ENCODE measurements around the gene PPP2R3B.
"Not testable (repeated sequence)": the region's sequence is repeated elsewhere in the genome, so short reads cannot be mapped to it uniquely, and the experiment has no call there.

PPP2R3B gene

GRCh38 chrX:310621-311155, 76.0 kb downstream of the PPP2R3B start:
- no peak overlapping the region for H2BK12ac ChIP-seq (ENCODE audit: low read length in 2 of 2)

DNA sequence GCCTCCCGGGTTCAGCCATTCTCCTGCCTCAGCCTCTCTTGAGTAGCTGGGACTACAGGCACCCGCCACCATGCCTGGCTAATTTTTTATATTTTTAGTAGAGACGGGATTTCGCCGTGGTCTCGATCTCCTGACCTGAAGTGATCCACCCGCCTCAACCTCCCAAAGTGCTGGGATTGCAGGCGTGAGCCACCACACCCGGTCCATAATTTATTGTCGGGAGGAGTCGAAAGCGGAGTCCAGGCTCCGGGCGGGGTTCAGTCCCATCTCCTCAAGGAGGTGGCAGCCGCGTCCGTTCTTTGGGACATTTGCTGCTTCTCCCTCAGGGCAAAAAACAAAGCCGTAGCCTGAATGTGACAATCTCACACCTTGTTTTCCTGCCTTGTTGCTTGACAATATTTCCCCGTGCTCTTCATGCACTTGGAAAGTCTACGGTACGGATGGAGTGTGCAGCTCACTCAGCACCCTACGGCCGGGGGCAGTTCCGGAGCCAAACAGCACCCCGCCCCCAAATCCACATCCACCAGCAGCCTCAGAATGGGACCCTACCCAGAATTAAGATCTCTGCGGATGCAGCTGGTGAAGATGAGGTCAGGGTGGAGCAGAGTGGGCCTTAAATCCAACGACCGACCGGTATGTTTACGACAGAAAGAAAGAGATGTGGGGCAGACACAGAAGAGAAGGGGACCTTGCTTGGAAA, 77.7 kb downstream of the PPP2R3B start:
- Histone ChIP-seq H3K4me1 (ENCODE audit: control insufficient read depth, insufficient read depth, low read depth, low read length) (no peaks in the 10 kb centered on the region), H3K4me3 (ENCODE audit: insufficient read depth in 1 of 2, low read depth in 1 of 2, low read length in 2 of 2) (no peak overlapping the region), H2AFZ (ENCODE audit: low read depth, low read length) (no peak overlapping the region), H3K27ac (ENCODE audit: low read length, poor library complexity, severe bottlenecking) (no peak overlapping the region), H3K9me3 (ENCODE audit: control insufficient read depth, low read length) (no peaks in the 10 kb centered on the region), H3K4me2 (ENCODE audit: low read length, poor library complexity, severe bottlenecking) (no peak overlapping the region), H2AK5ac (ENCODE audit: low read length, severe bottlenecking) (no peak overlapping the region), H2BK12ac (ENCODE audit: low read length in 2 of 2) (no peak overlapping the region), H3K79me1 (replicated peaks; ENCODE audit: low read length, poor library complexity, severe bottlenecking) (peaks cover 23% of the 10 kb centered on the region), H4K8ac (ENCODE audit: low read length) (no peak overlapping the region), H3K4ac (ENCODE audit: low read depth in 1 of 2, low read length in 2 of 2) (no peak overlapping the region), H3K23ac (ENCODE audit: low read length in 2 of 2) (no peak overlapping the region), H3K14ac (ENCODE audit: low read length in 2 of 2) (no peak overlapping the region), H2BK120ac (ENCODE audit: low read depth, low read length) (no peak overlapping the region), H3K9ac (ENCODE audit: low read length) (no peak overlapping the region), H2BK5ac (ENCODE audit: low read depth, low read length, poor library complexity, severe bottlenecking) (no peak overlapping the region), H3K27me3 (ENCODE audit: control insufficient read depth in 1 of 2, insufficient read depth in 1 of 2, low read length in 2 of 2) (no peaks in the 10 kb centered on the region), H3K18ac (ENCODE audit: low read depth in 1 of 2, low read length in 2 of 2) (no peak overlapping the region), H2BK15ac (ENCODE audit: low read depth, poor library complexity, severe bottlenecking) (no peak overlapping the region), H4K91ac (ENCODE audit: low read length) (no peak overlapping the region), H3K36me3 (ENCODE audit: control insufficient read depth in 1 of 2, insufficient read depth in 2 of 2, low read depth in 1 of 2, low read length in 2 of 2) (peaks cover 74 to 76% of the 10 kb centered on the region in 2 experiments)
- 95% methylated on average over 29 of the region's 30 CpGs for WGBS
- no peak for DNase-seq

More at GRCh38 chrX:310621-311155, 76.0 kb downstream of the PPP2R3B start:
- H3K9me3 ChIP-seq (ENCODE audit: control insufficient read depth, low read length): no peaks in the 10 kb centered on the region
- no peak overlapping the region for H2AK5ac ChIP-seq (ENCODE audit: low read length, severe bottlenecking)
- no peak overlapping the region for H3K4me3 ChIP-seq (ENCODE audit: insufficient read depth in 1 of 2, low read depth in 1 of 2, low read length in 2 of 2)
- no peak overlapping the region for H3K9ac ChIP-seq (ENCODE audit: low read length)
- no peak overlapping the region for H3K27ac ChIP-seq (ENCODE audit: low read length, poor library complexity, severe bottlenecking)
- no peak overlapping the region for H4K8ac ChIP-seq (ENCODE audit: low read length)
- no peak overlapping the region for H2BK15ac ChIP-seq (ENCODE audit: low read depth, poor library complexity, severe bottlenecking)
- 94% methylated on average over 25 of the region's 25 CpGs for WGBS
- peaks cover 30% of the 10 kb centered on the region for H3K79me1 ChIP-seq (replicated peaks; ENCODE audit: low read length, poor library complexity, severe bottlenecking)
- H2AFZ ChIP-seq (ENCODE audit: low read depth, low read length): no peak overlapping the region
- no peak for DNase-seq
- no peak overlapping the region for H3K14ac ChIP-seq (ENCODE audit: low read length in 2 of 2)
- H3K27me3 ChIP-seq (ENCODE audit: control insufficient read depth in 1 of 2, insufficient read depth in 1 of 2, low read length in 2 of 2): no peaks in the 10 kb centered on the region
- H2BK5ac ChIP-seq (ENCODE audit: low read depth, low read length, poor library complexity, severe bottlenecking): no peak overlapping the region
- H3K4me2 ChIP-seq (ENCODE audit: low read length, poor library complexity, severe bottlenecking): no peak overlapping the region
- H3K36me3 ChIP-seq (ENCODE audit: control insufficient read depth in 1 of 2, insufficient read depth in 2 of 2, low read depth in 1 of 2, low read length in 2 of 2): peaks cover 76 to 79% of the 10 kb centered on the region in 2 experiments
- no peak overlapping the region for H3K18ac ChIP-seq (ENCODE audit: low read depth in 1 of 2, low read length in 2 of 2)
- no peak overlapping the region for H2BK120ac ChIP-seq (ENCODE audit: low read depth, low read length)
- no peaks in the 10 kb centered on the region for H3K4me1 ChIP-seq (ENCODE audit: control insufficient read depth, insufficient read depth, low read depth, low read length)
- H4K91ac ChIP-seq (ENCODE audit: low read length): no peak overlapping the region
- H3K4ac ChIP-seq (ENCODE audit: low read depth in 1 of 2, low read length in 2 of 2): no peak overlapping the region
- no peak overlapping the region for H3K23ac ChIP-seq (ENCODE audit: low read length in 2 of 2)

- Histone ChIP-seq H2AFZ (ENCODE audit: low read depth, low read length) (no peak overlapping the region), H3K27ac (ENCODE audit: low read length, poor library complexity, severe bottlenecking) (no peak overlapping the region), H3K18ac (ENCODE audit: low read depth in 1 of 2, low read length in 2 of 2) (no peak overlapping the region), H3K14ac (ENCODE audit: low read length in 2 of 2) (no peak overlapping the region), H2BK12ac (ENCODE audit: low read length in 2 of 2) (no peak overlapping the region), H3K27me3 (ENCODE audit: control insufficient read depth in 1 of 2, insufficient read depth in 1 of 2, low read length in 2 of 2) (no peaks in the 10 kb centered on the region), H4K91ac (ENCODE audit: low read length) (no peak overlapping the region), H3K9ac (ENCODE audit: low read length) (no peak overlapping the region), H3K4me2 (ENCODE audit: low read length, poor library complexity, severe bottlenecking) (no peak overlapping the region), H3K4ac (ENCODE audit: low read depth in 1 of 2, low read length in 2 of 2) (no peak overlapping the region), H3K4me3 (ENCODE audit: insufficient read depth in 1 of 2, low read depth in 1 of 2, low read length in 2 of 2) (no peak overlapping the region), H3K9me3 (ENCODE audit: control insufficient read depth, low read length) (no peaks in the 10 kb centered on the region), H2BK15ac (ENCODE audit: low read depth, poor library complexity, severe bottlenecking) (no peak overlapping the region), H2BK5ac (ENCODE audit: low read depth, low read length, poor library complexity, severe bottlenecking) (no peak overlapping the region), H4K8ac (ENCODE audit: low read length) (no peak overlapping the region), H3K4me1 (ENCODE audit: control insufficient read depth, insufficient read depth, low read depth, low read length) (no peaks in the 10 kb centered on the region), H2BK120ac (ENCODE audit: low read depth, low read length) (no peak overlapping the region), H3K23ac (ENCODE audit: low read length in 2 of 2) (no peak overlapping the region), H3K79me1 (replicated peaks; ENCODE audit: low read length, poor library complexity, severe bottlenecking) (peaks cover 18% of the 10 kb centered on the region), H3K36me3 (ENCODE audit: control insufficient read depth in 1 of 2, insufficient read depth in 2 of 2, low read depth in 1 of 2, low read length in 2 of 2) (peaks cover 69 to 71% of the 10 kb centered on the region in 2 experiments), H2AK5ac (ENCODE audit: low read length, severe bottlenecking) (no peak overlapping the region)
- WGBS: 97% methylated on average over 58 of the region's 58 CpGs
- DNase-seq: no peak
These were observed 79.2 kb downstream of the PPP2R3B start for GRCh38 chrX:307261-308111.

- not testable (repeated sequence) for H3K9ac ChIP-seq (ENCODE audit: low read length); H3K27ac ChIP-seq (ENCODE audit: low read length, poor library complexity, severe bottlenecking); H3K18ac ChIP-seq (ENCODE audit: low read depth in 1 of 2, low read length in 2 of 2); H3K4me2 ChIP-seq (ENCODE audit: low read length, poor library complexity, severe bottlenecking); H3K27me3 ChIP-seq (ENCODE audit: control insufficient read depth in 1 of 2, insufficient read depth in 1 of 2, low read length in 2 of 2); H3K4ac ChIP-seq (ENCODE audit: low read depth in 1 of 2, low read length in 2 of 2); H2BK120ac ChIP-seq (ENCODE audit: low read depth, low read length); H2BK15ac ChIP-seq (ENCODE audit: low read depth, poor library complexity, severe bottlenecking); H4K91ac ChIP-seq (ENCODE audit: low read length); H3K4me1 ChIP-seq (ENCODE audit: control insufficient read depth, insufficient read depth, low read depth, low read length); H2AK5ac ChIP-seq (ENCODE audit: low read length, severe bottlenecking); H2BK5ac ChIP-seq (ENCODE audit: low read depth, low read length, poor library complexity, severe bottlenecking); H3K14ac ChIP-seq (ENCODE audit: low read length in 2 of 2); H3K4me3 ChIP-seq (ENCODE audit: insufficient read depth in 1 of 2, low read depth in 1 of 2, low read length in 2 of 2); H3K9me3 ChIP-seq (ENCODE audit: control insufficient read depth, low read length); H2AFZ ChIP-seq (ENCODE audit: low read depth, low read length); DNase-seq; H3K23ac ChIP-seq (ENCODE audit: low read length in 2 of 2); H4K8ac ChIP-seq (ENCODE audit: low read length); H2BK12ac ChIP-seq (ENCODE audit: low read length in 2 of 2)
- 98% methylated on average over 3 of the region's 3 CpGs for WGBS
- Histone ChIP-seq H3K79me1 (replicated peaks; ENCODE audit: low read length, poor library complexity, severe bottlenecking) (peaks cover 13% of the 10 kb centered on the region), H3K36me3 (ENCODE audit: control insufficient read depth in 1 of 2, insufficient read depth in 2 of 2, low read depth in 1 of 2, low read length in 2 of 2) (peaks cover 66 to 71% of the 10 kb centered on the region in 2 experiments)
These were observed 80.0 kb downstream of the PPP2R3B start for GRCh38 chrX:306614-307251.

All from mesenchymal stem cell (in vitro differentiated cells and primary cell).